GM21723 (cell line): ENCODE measurements around the gene TMEM117.
"Not testable (repeated sequence)": the region's sequence is repeated elsewhere in the genome, so short reads cannot be mapped to it uniquely, and the experiment has no call there.

Experiments
- ATAC-seq: cut with Tn5 transposase; IDR thresholded peaks from one replicate; pipeline ENCODE4 v1.9.1; 2021; ENCODE audit warnings: mild to moderate bottlenecking, moderate library complexity; ENCODE audit not compliant: unreplicated experiment

The TMEM117 gene

GRCh38 chr12:44174053-44174452 is 338.2 kb downstream of the TMEM117 start:
- no peak for ATAC-seq

GRCh38 chr12:44184499-44185206 is 348.8 kb downstream of the TMEM117 start:
- ATAC-seq, result peak; percentile 93

DNA sequence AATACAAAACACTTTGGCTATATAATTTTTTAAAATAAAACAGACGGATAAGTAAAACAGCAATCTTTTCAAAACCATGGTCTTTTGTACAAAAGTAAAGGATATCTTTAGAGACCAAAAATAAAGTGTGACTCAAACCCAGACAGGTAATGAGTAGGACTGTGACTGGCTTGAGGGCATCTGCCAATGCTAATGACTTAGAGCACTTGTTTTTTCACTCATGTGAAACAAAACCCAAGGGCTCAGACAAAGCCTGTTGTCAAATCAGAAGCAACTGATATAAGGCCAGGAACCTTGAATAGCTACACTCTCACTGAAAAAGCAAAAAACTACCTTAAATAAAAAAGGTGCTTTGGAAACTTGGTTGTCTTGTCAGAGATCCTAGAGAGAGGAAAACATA is 357.4 kb downstream of the TMEM117 start:
- peak; percentile 99 for ATAC-seq

- not testable (repeated sequence) for ATAC-seq
These were observed 359.8 kb downstream of the TMEM117 start for GRCh38 chr12:44195719-44196118.

DNA sequence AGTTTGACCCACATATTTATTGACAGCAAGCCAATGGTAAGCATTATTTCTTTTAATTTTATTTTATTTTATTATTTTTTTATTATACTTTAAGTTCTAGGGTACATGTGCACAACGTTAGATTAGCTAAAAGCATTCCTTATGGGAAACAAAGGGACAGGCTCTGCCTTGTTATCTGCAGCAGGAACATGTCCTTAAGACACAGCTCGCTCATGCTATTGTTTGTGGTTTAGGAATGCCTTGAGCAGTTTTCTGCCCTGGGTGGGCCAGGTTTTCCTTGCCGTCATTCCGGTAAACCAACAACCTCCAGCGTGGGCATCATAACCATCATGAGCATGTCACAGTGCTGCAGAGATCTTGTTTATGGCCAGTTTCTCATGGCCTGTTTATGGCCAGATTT is 370.2 kb downstream of the TMEM117 start:
- ATAC-seq, result no peak

GRCh38 chr12:44217146-44217883 is 381.4 kb downstream of the TMEM117 start:
- no peak for ATAC-seq

DNA sequence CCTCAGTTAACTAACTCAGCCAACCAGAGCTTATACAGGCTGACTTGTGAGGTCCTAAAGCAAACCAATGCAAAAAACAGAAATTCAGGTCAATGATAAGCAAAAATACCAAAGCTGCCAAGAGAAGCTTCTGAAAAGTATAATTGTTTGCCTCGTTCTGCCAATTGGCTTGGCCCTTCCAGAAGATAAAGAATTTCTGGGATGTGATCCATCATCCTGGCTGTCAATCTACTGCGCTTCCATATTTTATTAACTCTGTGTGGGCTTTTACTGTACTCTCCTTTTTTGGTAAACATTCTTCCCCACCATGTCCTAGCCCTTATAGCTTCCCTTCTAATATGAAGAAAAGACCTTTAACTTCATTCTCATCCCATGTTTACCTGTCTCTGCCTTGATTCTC is 387.9 kb downstream of the TMEM117 start:
- no peak for ATAC-seq

DNA sequence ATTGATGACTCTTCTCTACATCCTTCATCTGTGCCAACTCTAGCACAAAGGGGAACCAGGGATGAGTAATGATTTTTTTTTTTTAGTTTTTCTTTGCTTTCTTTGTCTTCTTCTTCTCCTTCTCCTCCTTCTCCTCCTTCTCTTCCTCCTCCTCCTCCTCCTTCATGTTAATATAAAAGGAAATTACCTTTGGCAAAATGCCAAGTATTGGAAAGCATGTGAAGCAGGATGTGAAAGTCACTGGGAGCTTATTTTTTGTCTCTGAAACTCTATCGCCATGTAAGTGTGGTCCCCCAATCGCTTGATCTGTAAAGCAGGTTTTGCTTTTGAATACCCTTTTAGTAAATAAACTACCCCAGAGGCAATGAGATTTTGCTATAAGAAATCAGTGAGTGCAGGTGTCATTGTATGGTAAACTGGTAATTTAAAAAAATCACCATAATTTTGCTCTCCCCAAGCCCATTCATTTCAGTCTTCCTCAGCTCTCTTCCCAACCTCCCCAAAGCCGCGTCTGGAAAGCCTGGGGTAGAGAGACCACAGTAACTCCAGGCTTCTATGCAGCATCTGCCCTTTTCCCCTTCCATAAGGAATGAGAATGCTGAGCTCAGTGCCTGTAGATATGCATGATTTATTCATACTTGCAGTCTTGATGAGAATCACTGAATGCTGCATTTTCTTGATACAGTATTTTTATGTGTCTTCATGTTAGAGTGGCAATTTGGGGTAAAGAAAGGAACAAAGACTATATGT is 388.7 kb downstream of the TMEM117 start:
- no peak for ATAC-seq

GRCh38 chr12:44225149-44225510 is 389.2 kb downstream of the TMEM117 start:
- no peak for ATAC-seq

- no peak for ATAC-seq
These were observed 391.7 kb downstream of the TMEM117 start for GRCh38 chr12:44227616-44228015.

DNA sequence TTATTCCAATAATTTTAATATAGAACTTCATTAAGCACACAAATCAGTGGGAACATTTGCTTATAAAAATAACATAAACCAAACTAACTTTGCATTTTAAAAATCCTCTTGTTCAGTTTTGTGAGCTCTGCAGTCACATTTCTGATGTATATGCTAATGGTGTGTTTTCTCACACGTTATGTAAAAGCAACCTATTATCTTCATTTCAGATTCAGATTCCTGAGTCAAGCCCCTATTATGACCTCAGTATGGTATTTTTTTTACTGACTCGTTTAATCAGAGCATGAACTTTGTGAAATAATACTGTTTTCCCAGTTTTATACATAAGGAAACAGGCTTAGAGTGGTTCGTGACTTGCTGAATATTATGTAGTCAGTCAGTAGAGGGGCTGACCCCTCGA is 394.0 kb downstream of the TMEM117 start:
- ATAC-seq, result no peak

DNA sequence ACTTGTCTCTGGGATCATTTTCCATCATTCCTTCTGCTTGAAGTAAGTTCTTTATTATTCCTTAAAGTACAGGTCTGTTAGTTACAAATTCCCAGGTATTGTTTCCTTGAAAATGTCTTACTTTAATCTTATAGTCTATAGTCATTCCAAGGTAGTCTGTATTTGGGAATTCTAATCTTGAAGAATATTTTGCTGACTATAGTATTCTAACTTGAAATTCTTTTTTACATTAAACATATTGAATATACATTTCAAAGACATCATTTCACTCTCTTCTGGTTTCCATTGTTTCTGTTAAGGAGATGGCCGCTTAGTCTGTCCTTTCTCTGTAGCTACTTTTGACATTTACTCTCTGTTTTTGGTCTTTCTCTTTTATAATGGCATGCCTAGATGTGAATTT is 399.8 kb downstream of the TMEM117 start:
- no peak for ATAC-seq

DNA sequence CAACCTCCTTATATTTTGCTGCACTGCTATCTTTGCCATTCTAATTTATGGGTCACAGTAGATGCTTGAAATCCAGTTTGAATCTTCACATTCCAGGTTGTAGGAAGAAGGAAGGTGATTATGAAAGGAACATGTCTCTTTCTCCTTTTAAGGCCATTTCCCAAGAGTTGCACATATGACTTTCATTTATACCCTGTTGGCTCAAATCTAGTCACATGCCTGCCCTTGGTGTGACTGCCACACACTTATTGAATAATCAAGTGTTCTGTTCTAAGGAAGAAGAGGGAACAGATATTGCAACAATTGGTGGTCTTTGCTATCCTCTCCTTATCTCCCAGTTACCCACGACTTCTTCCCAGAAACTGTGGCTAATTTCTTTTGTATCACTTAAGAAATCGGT is 404.3 kb downstream of the TMEM117 start:
- no peak for ATAC-seq

- ATAC-seq, result no peak
These were observed 410.1 kb downstream of the TMEM117 start for GRCh38 chr12:44245932-44246331.

DNA sequence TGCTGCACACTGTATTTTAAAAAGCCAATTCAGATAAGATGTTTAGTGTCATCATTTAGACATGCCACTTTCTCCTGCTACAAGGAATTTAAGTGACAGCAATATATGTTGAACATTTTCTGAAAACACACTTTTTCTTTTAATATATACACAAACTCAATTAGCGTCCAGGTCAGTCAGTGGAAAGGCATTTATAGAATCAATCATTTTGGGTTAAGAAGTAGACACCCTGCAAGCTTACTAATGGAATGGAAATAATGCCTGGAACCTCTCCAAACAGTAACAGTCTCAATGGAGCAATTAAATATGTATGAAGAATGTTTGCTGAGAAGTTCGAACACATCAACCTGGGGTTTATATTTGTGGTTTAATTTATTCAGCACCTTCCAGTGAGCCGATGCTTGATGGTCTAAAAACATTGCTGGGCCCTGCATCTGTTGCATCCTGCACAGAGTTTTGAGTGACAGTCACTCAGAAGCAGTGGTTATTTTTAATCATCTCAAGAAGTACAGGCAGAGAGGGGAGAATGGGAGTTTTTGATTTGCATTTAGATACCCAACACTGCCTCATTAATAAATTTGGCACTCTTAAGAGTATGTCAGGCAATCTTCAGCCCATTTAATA is 410.7 kb downstream of the TMEM117 start:
- ATAC-seq, result no peak

- ATAC-seq, result no peak
These were observed 411.7 kb downstream of the TMEM117 start for GRCh38 chr12:44247588-44247987.

DNA sequence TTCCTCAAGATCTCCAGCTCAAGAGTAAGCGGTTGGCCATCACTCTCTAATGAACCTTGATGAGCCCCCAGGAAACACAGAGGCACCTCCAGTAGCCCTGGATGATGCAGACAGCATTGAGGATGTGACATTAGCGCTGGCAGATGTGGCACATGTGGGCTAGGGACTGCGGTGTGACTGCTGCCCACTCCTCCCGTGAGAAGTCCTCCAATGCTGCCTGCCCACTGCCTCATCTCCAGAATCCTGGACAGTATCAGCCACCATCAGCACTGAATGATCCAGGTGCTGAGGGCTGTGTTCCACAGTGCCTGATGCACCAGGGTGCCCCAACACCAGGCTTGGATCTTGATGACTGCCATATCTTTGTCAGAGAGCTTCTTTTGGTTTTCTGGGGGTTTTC is 412.6 kb downstream of the TMEM117 start:
- ATAC-seq, result no peak

DNA sequence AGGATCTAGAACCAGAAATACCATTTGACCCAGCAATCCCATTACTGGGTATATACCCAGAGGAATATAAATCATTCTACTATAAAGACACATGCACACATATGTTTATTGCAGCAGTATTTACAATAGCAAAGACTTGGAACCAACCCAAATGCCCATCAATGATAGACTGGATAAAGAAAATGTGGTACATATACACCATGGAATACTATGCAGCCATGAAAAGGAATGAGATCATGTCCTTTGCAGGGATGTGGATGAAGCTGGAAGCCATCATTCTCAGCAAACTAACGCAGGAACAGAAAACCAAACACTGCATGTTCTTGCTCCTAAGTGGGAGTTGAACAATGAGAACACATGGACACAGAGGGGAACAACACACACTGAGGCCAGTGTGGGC is 414.6 kb downstream of the TMEM117 start:
- not testable (repeated sequence) for ATAC-seq

- no peak for ATAC-seq
These were observed 417.5 kb downstream of the TMEM117 start for GRCh38 chr12:44253338-44253856.

DNA sequence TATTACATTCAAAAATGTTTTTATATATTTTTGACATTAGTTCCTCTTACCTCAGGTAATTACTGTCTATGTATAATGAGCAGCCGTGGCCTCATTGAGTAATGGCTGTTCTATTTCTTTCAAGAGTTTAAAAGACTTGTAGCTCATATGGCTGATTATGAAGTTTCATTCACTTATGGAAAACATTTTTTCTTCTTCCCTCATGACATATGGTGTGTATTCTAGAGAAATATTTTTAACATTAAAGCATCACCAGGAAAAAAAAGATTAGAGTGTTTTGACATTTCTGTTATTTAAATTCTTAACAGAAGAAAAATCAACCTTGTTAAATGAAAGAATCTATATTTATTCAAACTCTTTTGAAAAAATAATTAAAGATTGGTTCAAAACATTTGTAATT is 422.4 kb downstream of the TMEM117 start:
- no peak for ATAC-seq

DNA sequence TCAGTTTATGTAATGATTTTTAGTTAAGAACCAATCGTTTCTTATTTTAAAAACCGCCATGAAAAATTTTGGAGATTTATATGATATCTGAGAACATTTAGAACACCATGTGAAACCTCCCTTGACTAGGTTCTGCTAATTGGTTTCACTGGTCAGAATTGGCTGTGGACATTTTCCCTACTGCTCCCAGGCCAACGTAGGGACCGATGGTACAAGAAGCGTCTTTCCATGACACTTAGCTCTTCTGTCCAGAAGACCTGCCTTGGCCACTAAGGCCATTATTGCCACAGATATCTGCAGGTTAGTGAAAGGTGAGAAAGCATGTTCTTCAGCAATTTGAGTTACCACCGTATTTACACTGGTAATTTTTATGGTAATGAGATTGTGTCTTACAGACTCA is 424.0 kb downstream of the TMEM117 start:
- ATAC-seq, result no peak
